Vagina (tissue), 2 donors: ENCODE measurements around the gene CASZ1.

Experiments
- POLR2A ChIP-seq, 2 donors: fragments of 450-650 bp; IDR thresholded peaks; one replicate each; pipeline ENCODE4 v1.6.1; 2017; ENCODE audit warnings: antibody characterized with exemption in 2 of 2, mild to moderate bottlenecking in 2 of 2, moderate library complexity in 2 of 2
- POLR2AphosphoS5 ChIP-seq, 2 donors: sonication (generic); formaldehyde crosslinking; IDR thresholded peaks; one replicate each; pipeline ENCODE4 v1.9.0; 2017; ENCODE audit warnings: antibody characterized with exemption in 2 of 2, mild to moderate bottlenecking in 2 of 2, low read depth in 1 of 2; ENCODE audit not compliant: insufficient read depth in 1 of 2
- TF ChIP-seq, protein P1 (sequence below), 3 experiments: fragments of 450-650 bp in 2 of 3; fragments of 200-600 bp in 1 of 3; sonication (generic) in 1 of 3; IDR thresholded peaks; one replicate each; pipeline ENCODE4 v1.5.1; 2017 to 2019; ENCODE audit warnings: antibody characterized with exemption in 3 of 3, mild to moderate bottlenecking in 2 of 3, moderate library complexity in 2 of 3

DNA sequence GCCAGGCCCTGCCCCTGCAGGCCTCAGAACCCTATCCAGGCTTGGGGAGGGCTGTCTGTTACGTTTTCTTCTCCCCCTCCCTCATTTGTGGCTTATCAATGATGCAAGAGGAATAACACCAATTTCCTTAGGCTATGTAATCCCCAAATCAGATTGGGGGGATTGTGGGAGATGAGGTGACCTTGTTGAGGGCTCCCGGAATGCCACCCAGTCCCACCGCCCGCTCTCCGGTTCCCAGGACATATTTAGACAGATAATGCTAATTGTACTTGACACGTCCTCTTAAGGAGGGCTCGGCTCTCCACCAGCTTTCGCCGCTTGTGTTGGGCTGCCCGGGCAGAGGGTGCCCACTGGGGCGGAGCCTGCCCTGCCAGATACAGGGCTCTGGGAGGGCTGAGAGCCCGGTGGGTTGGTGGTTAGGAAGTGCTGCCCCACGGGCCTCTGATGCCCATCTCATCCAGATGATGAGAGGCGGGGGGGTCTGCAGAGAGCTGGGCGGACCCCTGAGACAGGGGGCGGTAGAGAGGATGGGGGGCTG lies 90.0 kb downstream of the CASZ1 start:
- TF ChIP-seq POLR2A (IDR thresholded peaks at IDR 0.05) (no peak), POLR2AphosphoS5 (IDR thresholded peaks at IDR 0.05; ENCODE audit: insufficient read depth in 1 of 2, low read depth in 1 of 2) (no peak)
- TF ChIP-seq, protein P1, sequence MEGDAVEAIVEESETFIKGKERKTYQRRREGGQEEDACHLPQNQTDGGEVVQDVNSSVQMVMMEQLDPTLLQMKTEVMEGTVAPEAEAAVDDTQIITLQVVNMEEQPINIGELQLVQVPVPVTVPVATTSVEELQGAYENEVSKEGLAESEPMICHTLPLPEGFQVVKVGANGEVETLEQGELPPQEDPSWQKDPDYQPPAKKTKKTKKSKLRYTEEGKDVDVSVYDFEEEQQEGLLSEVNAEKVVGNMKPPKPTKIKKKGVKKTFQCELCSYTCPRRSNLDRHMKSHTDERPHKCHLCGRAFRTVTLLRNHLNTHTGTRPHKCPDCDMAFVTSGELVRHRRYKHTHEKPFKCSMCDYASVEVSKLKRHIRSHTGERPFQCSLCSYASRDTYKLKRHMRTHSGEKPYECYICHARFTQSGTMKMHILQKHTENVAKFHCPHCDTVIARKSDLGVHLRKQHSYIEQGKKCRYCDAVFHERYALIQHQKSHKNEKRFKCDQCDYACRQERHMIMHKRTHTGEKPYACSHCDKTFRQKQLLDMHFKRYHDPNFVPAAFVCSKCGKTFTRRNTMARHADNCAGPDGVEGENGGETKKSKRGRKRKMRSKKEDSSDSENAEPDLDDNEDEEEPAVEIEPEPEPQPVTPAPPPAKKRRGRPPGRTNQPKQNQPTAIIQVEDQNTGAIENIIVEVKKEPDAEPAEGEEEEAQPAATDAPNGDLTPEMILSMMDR (IDR thresholded peaks at IDR 0.05): no peak
